IMR-90 (cell line): Measurements from ENCODE around the gene PBOV1. TPM values are rescaled to one million over a fixed set of nuclear protein-coding genes. Genes with fewer than 3 reads are reported as not detected.

Experiments used
- ATAC-seq: fragments of 200-7000 bp; cut with Tn5 transposase; 2 replicates; pipeline ENCODE4 v1.9.1; 2020; ENCODE audit warnings: low read depth, mild to moderate bottlenecking, moderate library complexity
- BruUV-seq: library from RNA; stranded (reverse); fragments of 400-500 nt; replicated peaks from 2 replicates; lab custom pipeline; 2021; lab: Mats Ljungman, UMichigan
- CTCF ChIA-PET: fragments of 300-600 bp; formaldehyde crosslinking; extraction: SDS; loops from one replicate; lab custom pipeline; 2021; ENCODE audit warnings: antibody characterized with exemption; lab: Yijun Ruan, JAX
- POLR2A ChIA-PET: fragments of 300-600 bp; sonication (Branson Sonifier 250); formaldehyde crosslinking; loops from one replicate; lab custom pipeline; 2022; ENCODE audit warnings: antibody characterized with exemption; ENCODE audit not compliant: unreplicated experiment; lab: Charles Lee
- DNase-seq: peaks from one replicate; pipeline ENCODE4 v3.0.0; 2013
- H2AFZ ChIP-seq: replicated peaks from 2 replicates; pipeline ENCODE3; 2013; ENCODE audit warnings: low read length, mild to moderate bottlenecking; ENCODE audit not compliant: poor library complexity
- H2AK5ac ChIP-seq: 2 replicates; pipeline ENCODE4 v1.6.1; 2013; ENCODE audit warnings: low read depth, low read length, inconsistent platforms
- H2AK9ac ChIP-seq: replicated peaks from 2 replicates; pipeline ENCODE3; 2013; ENCODE audit warnings: mild to moderate bottlenecking, low read depth, low read length, moderate library complexity; ENCODE audit not compliant: poor library complexity
- H2BK120ac ChIP-seq: 2 replicates; pipeline ENCODE4 v1.6.1; 2013; ENCODE audit warnings: low read depth, low read length, inconsistent platforms
- H2BK15ac ChIP-seq: 3 replicates; pipeline ENCODE4 v1.6.1; 2013; ENCODE audit warnings: low read depth, low read length, inconsistent platforms
- H2BK20ac ChIP-seq: 2 replicates; pipeline ENCODE4 v1.6.1; 2013; ENCODE audit warnings: low read depth, mild to moderate bottlenecking, inconsistent platforms, low read length, moderate library complexity
- H2BK5ac ChIP-seq: 2 replicates; pipeline ENCODE4 v1.6.1; 2013; ENCODE audit warnings: mild to moderate bottlenecking, low read depth, low read length, inconsistent platforms; ENCODE audit not compliant: poor library complexity, severe bottlenecking
- H3K14ac ChIP-seq: replicated peaks from 2 replicates; pipeline ENCODE4 v1.6.1; 2013; ENCODE audit warnings: low read depth, low read length, inconsistent platforms
- H3K18ac ChIP-seq: 2 replicates; pipeline ENCODE4 v1.6.1; 2013; ENCODE audit warnings: low read depth, low read length, control low read depth
- H3K23ac ChIP-seq: 2 replicates; pipeline ENCODE4 v1.6.1; 2013; ENCODE audit warnings: low read depth, low read length, inconsistent platforms
- H3K27ac ChIP-seq: 2 replicates; pipeline ENCODE4 v1.5.1; 2013; ENCODE audit warnings: mild to moderate bottlenecking, control low read depth, low read length; ENCODE audit not compliant: insufficient read depth
- H3K27me3 ChIP-seq: 2 replicates; pipeline ENCODE4 v1.6.1; 2013; ENCODE audit warnings: low read length; ENCODE audit not compliant: control insufficient read depth, insufficient read depth
- H3K36me3 ChIP-seq: 2 replicates; pipeline ENCODE4 v1.6.1; 2013; ENCODE audit warnings: low read length, mixed read lengths; ENCODE audit not compliant: control insufficient read depth, insufficient read depth
- H3K4ac ChIP-seq: 2 replicates; pipeline ENCODE4 v1.6.1; 2013; ENCODE audit warnings: low read depth, low read length, inconsistent platforms
- H3K4me1 ChIP-seq: 2 replicates; pipeline ENCODE4 v1.6.1; 2013; ENCODE audit warnings: low read length, mixed read lengths; ENCODE audit not compliant: control insufficient read depth, insufficient read depth
- H3K4me2 ChIP-seq: 2 replicates; pipeline ENCODE4 v1.6.1; 2013; ENCODE audit warnings: low read depth, mild to moderate bottlenecking, control low read depth, low read length, moderate library complexity
- H3K4me3 ChIP-seq: 2 replicates; pipeline ENCODE4 v1.5.1; 2013; ENCODE audit warnings: low read depth, mild to moderate bottlenecking, control low read depth, low read length, moderate library complexity; ENCODE audit not compliant: insufficient read depth
- H3K56ac ChIP-seq: 2 replicates; pipeline ENCODE4 v1.6.1; 2013; ENCODE audit warnings: low read length, inconsistent platforms; ENCODE audit not compliant: insufficient read depth; ENCODE audit errors: extremely low read depth
- H3K79me1 ChIP-seq, 2 experiments: 2 replicates each; pipeline ENCODE4 v1.6.1; 2013; ENCODE audit warnings: low read length in 2 of 2, inconsistent platforms in 1 of 2, low read depth in 1 of 2
- H3K9ac ChIP-seq: 2 replicates; pipeline ENCODE4 v1.6.1; 2013; ENCODE audit warnings: low read depth, low read length, control low read depth
- H3K9me1 ChIP-seq: 2 replicates; pipeline ENCODE4 v1.6.1; 2013; ENCODE audit warnings: low read length, inconsistent platforms; ENCODE audit not compliant: insufficient read depth
- H3K9me3 ChIP-seq: 2 replicates; pipeline ENCODE4 v1.6.1; 2013; ENCODE audit warnings: low read length; ENCODE audit not compliant: control insufficient read depth, insufficient read depth
- H4K20me1 ChIP-seq: 2 replicates; pipeline ENCODE4 v1.6.1; 2013; ENCODE audit warnings: low read length, inconsistent platforms; ENCODE audit not compliant: insufficient read depth
- H4K5ac ChIP-seq: 2 replicates; pipeline ENCODE4 v1.6.1; 2013; ENCODE audit warnings: mild to moderate bottlenecking, low read depth, low read length, control low read depth
- H4K8ac ChIP-seq, 2 experiments: 2 replicates each; pipeline ENCODE4 v1.6.1; 2013; ENCODE audit warnings: low read depth in 2 of 2, low read length in 2 of 2, control low read depth in 1 of 2, inconsistent platforms in 1 of 2
- H4K91ac ChIP-seq: 2 replicates; pipeline ENCODE4 v1.6.1; 2013; ENCODE audit warnings: low read depth, low read length, inconsistent platforms; ENCODE audit not compliant: insufficient read depth
- WGBS, 2 experiments: methylation state at CpG; one replicate each; pipeline versions ENCODE4 v1.1.5 to v1.1.7; 2013; ENCODE audit warnings: missing lambda C conversion rate in 2 of 2; ENCODE audit not compliant: insufficient read length in 1 of 2; ENCODE audit errors: extremely low coverage in 2 of 2; 5-methylcytosine and 5-hydroxymethylcytosine counted together
- dilution Hi-C: fragments of 300-500 bp; cut with HindIII; formaldehyde crosslinking; loops from one replicate; pipeline ENCODE4 v1.14.3; 2018; ENCODE audit warnings: low sequenced_read_pairs; ENCODE audit not compliant: unreplicated experiment
- in situ Hi-C: fragments of 300-500 bp; cut with MboI; formaldehyde crosslinking; loops from 3 replicates; pipeline ENCODE4 v1.14.3; 2019; ENCODE audit warnings: low sequenced_read_pairs, inconsistent platforms, mixed read lengths
- intact Hi-C: fragments of 100-400 bp; cut with micrococcal nuclease; formaldehyde crosslinking; loops from 2 replicates; pipeline ENCODE4 v1.10.0; 2022
- polyA plus RNA-seq, 3 experiments: library from polyadenylated mRNA; depleted of rRNA; stranded (reverse); fragments of >200 nt; gene quantifications; 2 replicates each; pipeline ENCODE4 v1.2.3, GENCODE V29; 2012; ENCODE audit warnings: low replicate concordance in 1 of 3
- total RNA-seq: library from RNA; depleted of rRNA; stranded (reverse); fragments of >200 nt; gene quantifications from 2 replicates; pipeline ENCODE4 v1.2.3, GENCODE V29; 2012
- TF ChIP-seq, protein P1 (sequence below): fragments of 150-350 bp; IDR thresholded peaks from 2 replicates; pipeline ENCODE4 v1.6.1; 2017; ENCODE audit warnings: mild to moderate bottlenecking, antibody characterized with exemption, low read length, low read depth

Gene PBOV1
- total and polyA plus RNA-seq, 2 of the 4 experiments (the other 2 are of a cell fraction) = not detected

DNA sequence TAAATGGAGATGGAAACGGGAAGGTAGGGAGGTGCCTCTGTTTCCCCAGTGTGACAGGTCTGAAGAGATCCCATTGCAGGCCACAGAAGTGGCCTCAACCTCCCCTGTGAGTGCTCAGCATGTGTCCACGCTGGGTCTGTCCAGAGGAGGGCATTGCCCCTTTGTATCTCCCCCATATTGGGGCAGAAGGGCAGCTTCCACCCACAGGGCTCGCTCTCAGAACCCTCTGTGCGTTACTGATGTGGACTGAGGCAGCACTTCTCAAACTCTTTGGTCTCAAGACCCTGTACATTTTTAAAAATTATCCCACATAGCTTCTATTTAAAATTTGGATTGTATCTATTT is 34.5 kb downstream of the PBOV1 start:
- Histone ChIP-seq H4K5ac (no peak overlapping the region), H3K79me1 (no peaks in the 10 kb centered on the region), H3K23ac (no peak overlapping the region), H3K9me3 (no peaks in the 10 kb centered on the region), H3K4ac (no peak overlapping the region), H3K56ac (no peak overlapping the region), H3K4me3 (no peak overlapping the region), H2AK5ac (no peak overlapping the region), H4K20me1 (no peaks in the 10 kb centered on the region), H4K8ac (no peak overlapping the region), H2AK9ac (no peak overlapping the region), H3K9me1 (no peaks in the 10 kb centered on the region), H3K36me3 (no peaks in the 10 kb centered on the region), H2BK120ac (no peak overlapping the region), H3K9ac (no peak overlapping the region), H4K91ac (no peak overlapping the region), H3K14ac (no peak overlapping the region), H3K4me2 (no peak overlapping the region), H2BK5ac (no peak overlapping the region), H2BK15ac (no peak overlapping the region), H3K4me1 (no peaks in the 10 kb centered on the region), H3K27ac (no peak overlapping the region), H3K27me3 (peaks cover 19% of the 10 kb centered on the region), H3K18ac (no peak overlapping the region), H2AFZ (no peak overlapping the region), H2BK20ac (no peak overlapping the region)
- BruUV-seq = no TSS peak
- WGBS, 2 experiments = 0% methylated on average over 1 of the region's 4 CpGs; no CpG with 5 or more reads in 1 of the 2 experiments
- in situ Hi-C loops (no loop called here), dilution Hi-C loops (no loop called here), intact Hi-C loops (no loop called here)
- TF ChIP-seq, protein P1, sequence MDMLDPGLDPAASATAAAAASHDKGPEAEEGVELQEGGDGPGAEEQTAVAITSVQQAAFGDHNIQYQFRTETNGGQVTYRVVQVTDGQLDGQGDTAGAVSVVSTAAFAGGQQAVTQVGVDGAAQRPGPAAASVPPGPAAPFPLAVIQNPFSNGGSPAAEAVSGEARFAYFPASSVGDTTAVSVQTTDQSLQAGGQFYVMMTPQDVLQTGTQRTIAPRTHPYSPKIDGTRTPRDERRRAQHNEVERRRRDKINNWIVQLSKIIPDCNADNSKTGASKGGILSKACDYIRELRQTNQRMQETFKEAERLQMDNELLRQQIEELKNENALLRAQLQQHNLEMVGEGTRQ = no peak
- CTCF ChIA-PET = interaction anchor here (0.6 kb wide), 1 partner anchor 66 kb away, joined by 3 read pairs; no protein-coding TSS in a partner anchor
- POLR2A ChIA-PET = no interaction called here
- no peak for ATAC-seq
- DNase-seq = no peak
